C4-2B (cell line): ENCODE data around the gene MAP2K2.
"Not testable (repeated sequence)": the region's sequence is repeated elsewhere in the genome, so short reads cannot be mapped to it uniquely, and the experiment has no call there.

ENCODE experiments used
- CTCF ChIP-seq: fragments of 450-650 bp; conservative IDR thresholded peaks from 2 replicates; pipeline ENCODE4 v1.5.1; 2017; ENCODE audit warnings: mild to moderate bottlenecking
- ZFX ChIP-seq: fragments of 450-650 bp; IDR thresholded peaks from 2 replicates; pipeline ENCODE4 v1.6.1; 2017

GRCh38 chr19:4127322-4127721 is 3.4 kb upstream of the MAP2K2 start:
- TF ChIP-seq CTCF, ZFX: not testable (repeated sequence)
